ENCODE measurements around the gene KLHL1. TPM values are rescaled to one million over a fixed set of nuclear protein-coding genes. Genes with fewer than 3 reads are reported as not detected.

The KLHL1 gene
- total RNA-seq, 2 donors from 2014 or later, result 0.15 TPM; not detected in 1

DNA sequence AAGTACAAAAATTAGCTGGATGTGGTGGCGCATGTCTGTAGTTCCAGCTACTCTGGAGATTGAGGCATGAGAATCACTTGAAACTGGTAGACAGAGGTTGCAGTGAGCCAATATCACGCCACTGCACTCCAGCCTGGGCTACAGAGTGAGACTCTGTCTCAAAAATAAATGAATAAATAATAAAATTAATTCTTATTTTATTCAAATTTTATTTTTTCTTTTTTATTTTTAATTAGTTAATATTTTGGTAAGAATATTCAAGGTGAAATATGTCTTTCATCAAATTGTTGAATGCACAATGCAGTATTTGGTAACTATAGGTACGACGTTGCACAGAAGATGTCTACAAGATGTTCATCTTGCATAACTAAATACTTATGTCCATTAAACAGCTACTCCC, 111.2 kb downstream of the KLHL1 start:
- Histone ChIP-seq H3K36me3 (ENCODE audit: control insufficient read depth, insufficient read depth, low read length) (no peaks in the 10 kb centered on the region), H3K27ac (ENCODE audit: low read depth, low read length) (no peak overlapping the region), H3K4me3 (ENCODE audit: low read length) (no peak overlapping the region), H3K27me3 (ENCODE audit: control insufficient read depth, insufficient read depth, low read length, poor library complexity, severe bottlenecking) (no peaks in the 10 kb centered on the region), H3K4me1 (ENCODE audit: control insufficient read depth, insufficient read depth, low read length) (no peaks in the 10 kb centered on the region), H3K9ac (ENCODE audit: extremely low read depth, low read length, poor library complexity, severe bottlenecking) (no peak overlapping the region), H3K9me3 (ENCODE audit: control insufficient read depth, low read length) (no peaks in the 10 kb centered on the region)
- no peak for DNase-seq
- H3K27ac Mint-ChIP-seq, result no peak overlapping the region
- H3K4me1 Mint-ChIP-seq, result no peaks in the 10 kb centered on the region
- no peaks in the 10 kb centered on the region for H3K36me3 Mint-ChIP-seq (ENCODE audit: low read depth)
- 98% methylated on average over 4 of the region's 4 CpGs; no CpG with 5 or more reads in 1 of the 2 experiments for WGBS, 2 experiments (ENCODE audit: insufficient coverage in 1 of 2, insufficient read length in 1 of 2)
- no peaks in the 10 kb centered on the region for H3K9me3 Mint-ChIP-seq
- H3K27me3 Mint-ChIP-seq (ENCODE audit: insufficient read depth), result no peaks in the 10 kb centered on the region
- TF ChIP-seq, protein P1, sequence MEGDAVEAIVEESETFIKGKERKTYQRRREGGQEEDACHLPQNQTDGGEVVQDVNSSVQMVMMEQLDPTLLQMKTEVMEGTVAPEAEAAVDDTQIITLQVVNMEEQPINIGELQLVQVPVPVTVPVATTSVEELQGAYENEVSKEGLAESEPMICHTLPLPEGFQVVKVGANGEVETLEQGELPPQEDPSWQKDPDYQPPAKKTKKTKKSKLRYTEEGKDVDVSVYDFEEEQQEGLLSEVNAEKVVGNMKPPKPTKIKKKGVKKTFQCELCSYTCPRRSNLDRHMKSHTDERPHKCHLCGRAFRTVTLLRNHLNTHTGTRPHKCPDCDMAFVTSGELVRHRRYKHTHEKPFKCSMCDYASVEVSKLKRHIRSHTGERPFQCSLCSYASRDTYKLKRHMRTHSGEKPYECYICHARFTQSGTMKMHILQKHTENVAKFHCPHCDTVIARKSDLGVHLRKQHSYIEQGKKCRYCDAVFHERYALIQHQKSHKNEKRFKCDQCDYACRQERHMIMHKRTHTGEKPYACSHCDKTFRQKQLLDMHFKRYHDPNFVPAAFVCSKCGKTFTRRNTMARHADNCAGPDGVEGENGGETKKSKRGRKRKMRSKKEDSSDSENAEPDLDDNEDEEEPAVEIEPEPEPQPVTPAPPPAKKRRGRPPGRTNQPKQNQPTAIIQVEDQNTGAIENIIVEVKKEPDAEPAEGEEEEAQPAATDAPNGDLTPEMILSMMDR (conservative IDR thresholded peaks at IDR 0.05), result no peak
- H3K4me3 Mint-ChIP-seq, result no peak overlapping the region

- no peak for DNase-seq
- no peaks in the 10 kb centered on the region for H3K4me1 ChIP-seq (ENCODE audit: control insufficient read depth, insufficient read depth, low read length)
- Mint-ChIP-seq H3K4me3 (no peak overlapping the region), H3K9me3 (no peaks in the 10 kb centered on the region), H3K27ac (no peak overlapping the region), H3K27me3 (ENCODE audit: insufficient read depth) (no peaks in the 10 kb centered on the region), H3K4me1 (no peaks in the 10 kb centered on the region), H3K36me3 (ENCODE audit: low read depth) (no peaks in the 10 kb centered on the region)
- no peak overlapping the region for H3K27ac ChIP-seq (ENCODE audit: low read depth, low read length)
- H3K9me3 ChIP-seq (ENCODE audit: control insufficient read depth, low read length), result no peaks in the 10 kb centered on the region
- H3K36me3 ChIP-seq (ENCODE audit: control insufficient read depth, insufficient read depth, low read length), result no peaks in the 10 kb centered on the region
- TF ChIP-seq, protein P1 (conservative IDR thresholded peaks at IDR 0.05), result no peak
- no peak overlapping the region for H3K4me3 ChIP-seq (ENCODE audit: low read length)
- no peaks in the 10 kb centered on the region for H3K27me3 ChIP-seq (ENCODE audit: control insufficient read depth, insufficient read depth, low read length, poor library complexity, severe bottlenecking)
- no peak overlapping the region for H3K9ac ChIP-seq (ENCODE audit: extremely low read depth, low read length, poor library complexity, severe bottlenecking)
Measured at GRCh38 chr13:69980799-69981198, 127.5 kb downstream of the KLHL1 start.

DNA sequence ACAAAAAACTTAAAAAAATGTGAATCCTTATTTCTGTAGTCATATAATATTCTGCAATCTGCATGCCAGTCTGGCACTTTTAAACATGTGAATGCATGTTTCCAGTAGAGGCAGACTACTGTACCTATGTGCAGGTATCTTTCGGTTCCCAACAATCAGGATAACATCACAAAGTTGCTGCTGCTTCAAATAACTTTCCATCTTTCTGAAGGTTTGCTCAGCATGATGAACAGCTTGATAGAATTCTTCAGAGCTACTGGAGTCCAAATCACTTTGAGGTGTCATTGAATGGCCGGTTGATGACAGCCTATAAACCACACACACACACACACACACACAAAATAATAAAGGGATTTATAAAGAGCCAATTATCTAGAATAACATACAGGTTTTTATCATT, 132.8 kb downstream of the KLHL1 start:
- TF ChIP-seq, protein P1 (conservative IDR thresholded peaks at IDR 0.05), result no peak
- WGBS, 2 experiments (ENCODE audit: insufficient coverage in 1 of 2, insufficient read length in 1 of 2), result 98 to 100% methylated on average over 1 to 2 of the region's 2 CpGs

More for the DNA sequence above, 132.8 kb downstream of the KLHL1 start:
- Mint-ChIP-seq H3K27me3 (ENCODE audit: insufficient read depth) (no peaks in the 10 kb centered on the region), H3K9me3 (no peaks in the 10 kb centered on the region), H3K4me3 (no peak overlapping the region), H3K27ac (no peak overlapping the region), H3K4me1 (no peaks in the 10 kb centered on the region), H3K36me3 (ENCODE audit: low read depth) (no peaks in the 10 kb centered on the region)
- Histone ChIP-seq H3K36me3 (ENCODE audit: control insufficient read depth, insufficient read depth, low read length) (no peaks in the 10 kb centered on the region), H3K4me1 (ENCODE audit: control insufficient read depth, insufficient read depth, low read length) (no peaks in the 10 kb centered on the region), H3K9ac (ENCODE audit: extremely low read depth, low read length, poor library complexity, severe bottlenecking) (no peak overlapping the region), H3K9me3 (ENCODE audit: control insufficient read depth, low read length) (no peaks in the 10 kb centered on the region), H3K27me3 (ENCODE audit: control insufficient read depth, insufficient read depth, low read length, poor library complexity, severe bottlenecking) (no peaks in the 10 kb centered on the region), H3K4me3 (ENCODE audit: low read length) (no peak overlapping the region), H3K27ac (ENCODE audit: low read depth, low read length) (no peak overlapping the region)
- DNase-seq, result no peak

Data from endodermal cell (in vitro differentiated cells).